GM21619 (cell line): ENCODE data around the gene PPFIBP2.

ENCODE experiments used
- ATAC-seq: cut with Tn5 transposase; IDR thresholded peaks from one replicate; pipeline ENCODE4 v1.9.1; 2021; ENCODE audit not compliant: unreplicated experiment

PPFIBP2 gene

GRCh38 chr11:7548659-7549274 is 35.0 kb downstream of the PPFIBP2 start:
- peak; percentile 91 for ATAC-seq

- ATAC-seq, result no peak
Observed at GRCh38 chr11:7549681-7550080, 35.9 kb downstream of the PPFIBP2 start.

GRCh38 chr11:7551571-7551970 is 37.8 kb downstream of the PPFIBP2 start:
- ATAC-seq, result no peak

GRCh38 chr11:7552666-7553065 is 38.9 kb downstream of the PPFIBP2 start:
- ATAC-seq, result no peak

- ATAC-seq, result no peak
Observed at GRCh38 chr11:7555052-7555699, 41.4 kb downstream of the PPFIBP2 start.

- ATAC-seq, result no peak
Observed at GRCh38 chr11:7558046-7558445, 44.2 kb downstream of the PPFIBP2 start.

- ATAC-seq, result no peak
Observed at GRCh38 chr11:7559398-7560283, 45.8 kb downstream of the PPFIBP2 start.

GRCh38 chr11:7561562-7561961 is 47.8 kb downstream of the PPFIBP2 start:
- ATAC-seq, result no peak

GRCh38 chr11:7563281-7563680 is 49.5 kb downstream of the PPFIBP2 start:
- ATAC-seq, result no peak

- ATAC-seq, result no peak
Observed at GRCh38 chr11:7564803-7565202, 51.0 kb downstream of the PPFIBP2 start.

- ATAC-seq, result no peak
Observed at GRCh38 chr11:7567311-7567710, 53.5 kb downstream of the PPFIBP2 start.

GRCh38 chr11:7569044-7569443 is 55.2 kb downstream of the PPFIBP2 start:
- no peak for ATAC-seq

GRCh38 chr11:7570241-7570640 is 56.4 kb downstream of the PPFIBP2 start:
- no peak for ATAC-seq

- no peak for ATAC-seq
Observed at GRCh38 chr11:7570938-7571521, 57.2 kb downstream of the PPFIBP2 start.

GRCh38 chr11:7571640-7572000 is 57.8 kb downstream of the PPFIBP2 start:
- peak; percentile 49 for ATAC-seq

GRCh38 chr11:7572001-7572712 is 58.4 kb downstream of the PPFIBP2 start:
- no peak for ATAC-seq

GRCh38 chr11:7573193-7573557 is 59.4 kb downstream of the PPFIBP2 start:
- ATAC-seq, result no peak

- ATAC-seq, result no peak
Observed at GRCh38 chr11:7573558-7574296, 59.9 kb downstream of the PPFIBP2 start.

- no peak for ATAC-seq
Observed at GRCh38 chr11:7574491-7575130, 60.8 kb downstream of the PPFIBP2 start.
